Measurements from ENCODE around the gene SPATA1. TPM values are rescaled to one million over a fixed set of nuclear protein-coding genes. Genes with fewer than 3 reads are reported as not detected.
A peak's percentile ranks its signal among the peaks of the same experiment; 100 is the strongest.

Gene SPATA1
- total RNA-seq, 1 donor from 2014 or later: 0.96 TPM

DNA sequence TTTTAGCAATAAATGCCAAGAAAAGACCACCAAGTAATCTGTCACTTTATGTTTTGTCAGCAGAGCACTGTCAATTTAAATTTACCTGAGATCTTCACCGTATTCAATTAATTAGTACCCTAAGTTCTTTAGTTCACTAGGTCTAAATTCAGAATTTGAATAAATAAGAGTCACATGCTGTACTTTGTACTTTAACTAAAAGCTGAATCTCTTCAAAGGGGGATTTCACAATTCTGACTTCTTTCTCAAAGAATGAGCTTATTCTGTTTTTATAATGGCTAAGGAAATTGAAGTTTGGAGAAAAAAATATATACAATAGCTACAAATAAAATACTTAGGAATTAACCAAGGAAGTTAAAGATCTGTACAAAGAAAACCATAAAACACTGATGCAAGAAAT is 2.3 kb downstream of the SPATA1 start:
- no peak for DNase-seq (ENCODE audit: low spot score)

GRCh38 chr1:84509029-84509428 is 2.8 kb downstream of the SPATA1 start:
- DNase-seq (ENCODE audit: low spot score): no peak

GRCh38 chr1:84510165-84510564 is 4.0 kb downstream of the SPATA1 start:
- DNase-seq (ENCODE audit: low spot score): no peak

DNA sequence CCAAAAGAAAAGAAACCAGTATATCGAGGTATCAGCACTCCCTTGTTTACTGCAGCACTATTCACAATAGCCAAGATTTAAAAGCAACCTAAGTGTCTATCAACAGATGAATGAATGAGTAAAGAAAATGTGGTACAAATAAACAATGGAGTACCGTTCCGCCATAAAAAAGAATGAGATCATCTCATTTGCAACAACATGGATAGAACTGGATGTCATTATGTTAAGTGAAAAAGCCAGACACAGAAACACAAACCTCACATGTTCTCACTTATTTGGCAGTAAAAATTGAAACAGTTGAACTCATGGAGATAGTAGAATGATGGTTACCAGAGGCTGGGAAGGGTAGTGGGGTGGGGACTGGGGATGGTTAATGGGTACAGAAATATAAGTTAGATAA is 4.5 kb downstream of the SPATA1 start:
- DNase-seq (ENCODE audit: low spot score): no peak

DNA sequence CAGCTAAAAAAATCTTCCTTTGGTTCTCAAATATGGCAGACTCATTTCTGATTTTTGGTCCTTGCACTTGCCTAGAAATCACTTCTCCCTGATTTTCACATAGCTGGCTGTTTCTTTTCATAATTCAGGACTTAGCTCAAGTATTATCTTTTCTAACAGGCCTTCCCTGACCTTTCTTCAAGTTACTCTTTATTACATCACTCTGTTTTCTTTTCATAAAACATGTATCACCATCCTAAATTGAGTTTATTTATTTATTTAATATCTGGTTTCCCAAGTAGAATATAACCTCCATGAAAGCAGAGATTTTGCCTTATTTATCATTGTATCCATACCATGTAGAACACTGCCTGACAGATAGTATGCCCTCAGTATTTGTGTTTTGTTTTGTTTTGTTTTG is 18.4 kb downstream of the SPATA1 start:
- no peak for DNase-seq (ENCODE audit: low spot score)

DNA sequence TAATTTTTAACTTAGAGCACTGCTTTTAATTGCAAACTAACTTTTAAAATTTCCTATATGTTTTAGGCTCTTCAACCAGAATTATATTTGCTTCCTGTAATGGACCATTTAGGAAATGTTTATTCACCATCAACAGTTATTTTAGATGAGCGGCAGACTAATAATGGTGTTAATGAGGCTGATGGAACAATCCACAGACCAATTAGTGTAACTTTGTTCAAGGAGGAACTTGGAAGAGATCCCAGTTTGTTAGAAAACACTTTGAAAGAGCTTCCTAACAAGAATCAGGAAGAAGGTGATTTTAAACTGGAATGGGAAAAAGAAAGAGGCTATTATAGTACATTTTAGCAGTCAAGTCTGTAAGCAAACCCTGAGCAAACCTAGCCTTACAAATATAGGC is 19.6 kb downstream of the SPATA1 start:
- no peak for DNase-seq (ENCODE audit: low spot score)

GRCh38 chr1:84538599-84538998 is 32.4 kb downstream of the SPATA1 start:
- DNase-seq (ENCODE audit: low spot score): no peak

GRCh38 chr1:84539972-84540371 is 33.8 kb downstream of the SPATA1 start:
- no peak for DNase-seq (ENCODE audit: low spot score)

GRCh38 chr1:84540759-84541158 is 34.6 kb downstream of the SPATA1 start:
- no peak for DNase-seq (ENCODE audit: low spot score)

GRCh38 chr1:84541679-84542078 is 35.5 kb downstream of the SPATA1 start:
- DNase-seq (ENCODE audit: low spot score): no peak

DNA sequence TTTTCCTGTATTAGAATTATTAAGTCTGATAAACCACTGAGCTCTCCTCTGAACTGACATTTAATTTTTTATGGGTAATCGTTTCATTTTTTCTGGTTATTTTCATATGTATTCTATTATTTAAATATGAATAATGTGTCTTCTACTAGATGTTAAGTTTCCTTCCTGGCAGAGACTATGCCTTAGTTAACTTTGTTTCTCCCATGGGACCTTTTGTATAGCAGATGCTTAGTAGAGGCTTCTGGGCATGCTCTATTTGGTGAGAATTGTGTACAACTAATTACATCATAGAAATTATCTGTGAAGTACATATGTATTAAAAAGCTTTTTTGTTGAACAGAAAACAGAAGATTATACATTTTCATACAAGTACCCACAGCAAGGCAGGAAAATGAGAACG is 44.6 kb downstream of the SPATA1 start:
- DNase-seq (ENCODE audit: low spot score): no peak

GRCh38 chr1:84569216-84569615 is 63.0 kb downstream of the SPATA1 start:
- DNase-seq (ENCODE audit: low spot score): no peak

- no peak for DNase-seq (ENCODE audit: low spot score)
Observed at GRCh38 chr1:84570436-84571149, 64.4 kb downstream of the SPATA1 start.

DNA sequence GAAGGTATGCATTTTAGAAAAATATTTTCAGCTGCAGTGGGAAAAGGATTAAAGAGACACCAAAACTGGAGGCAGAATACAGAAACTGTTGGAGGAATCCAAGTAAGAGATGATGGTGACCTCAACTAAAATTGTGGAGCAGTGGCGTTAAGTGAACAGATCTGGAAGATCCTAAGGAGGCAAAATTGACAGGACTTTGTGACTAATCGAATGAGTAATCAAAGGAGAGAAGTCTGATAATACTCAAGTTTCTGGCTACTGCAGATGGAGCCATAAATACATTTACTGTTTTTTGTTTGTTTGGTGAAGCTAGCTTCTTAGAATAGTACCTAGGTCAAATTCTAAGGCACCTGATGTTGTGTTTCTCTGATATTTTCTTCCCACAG is 65.0 kb downstream of the SPATA1 start:
- no peak for DNase-seq (ENCODE audit: low spot score)

DNA sequence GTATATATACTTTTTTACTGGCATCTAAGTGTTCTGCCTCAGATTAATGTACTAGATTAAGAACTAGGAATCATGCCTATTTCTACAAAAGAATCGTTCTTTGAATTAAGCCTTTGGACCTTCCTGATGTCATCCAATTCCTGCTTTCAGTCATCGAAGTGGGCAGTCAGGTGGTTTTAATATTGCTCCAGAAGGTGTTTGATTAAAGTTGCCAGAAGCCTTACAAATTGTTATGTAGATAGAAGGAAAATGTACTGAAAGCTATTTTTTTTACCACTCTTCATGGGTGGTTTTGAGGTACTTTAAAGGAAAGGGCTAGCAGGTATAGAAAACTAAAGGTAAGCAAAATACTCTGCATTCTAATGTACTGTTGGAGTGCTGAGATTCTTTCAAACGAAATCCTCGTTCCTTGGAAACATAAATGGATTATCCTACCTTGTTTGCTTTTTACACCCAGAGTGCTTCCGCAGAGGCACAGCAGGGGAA is 67.3 kb downstream of the SPATA1 start:
- DNase-seq (ENCODE audit: low spot score): no peak

DNA sequence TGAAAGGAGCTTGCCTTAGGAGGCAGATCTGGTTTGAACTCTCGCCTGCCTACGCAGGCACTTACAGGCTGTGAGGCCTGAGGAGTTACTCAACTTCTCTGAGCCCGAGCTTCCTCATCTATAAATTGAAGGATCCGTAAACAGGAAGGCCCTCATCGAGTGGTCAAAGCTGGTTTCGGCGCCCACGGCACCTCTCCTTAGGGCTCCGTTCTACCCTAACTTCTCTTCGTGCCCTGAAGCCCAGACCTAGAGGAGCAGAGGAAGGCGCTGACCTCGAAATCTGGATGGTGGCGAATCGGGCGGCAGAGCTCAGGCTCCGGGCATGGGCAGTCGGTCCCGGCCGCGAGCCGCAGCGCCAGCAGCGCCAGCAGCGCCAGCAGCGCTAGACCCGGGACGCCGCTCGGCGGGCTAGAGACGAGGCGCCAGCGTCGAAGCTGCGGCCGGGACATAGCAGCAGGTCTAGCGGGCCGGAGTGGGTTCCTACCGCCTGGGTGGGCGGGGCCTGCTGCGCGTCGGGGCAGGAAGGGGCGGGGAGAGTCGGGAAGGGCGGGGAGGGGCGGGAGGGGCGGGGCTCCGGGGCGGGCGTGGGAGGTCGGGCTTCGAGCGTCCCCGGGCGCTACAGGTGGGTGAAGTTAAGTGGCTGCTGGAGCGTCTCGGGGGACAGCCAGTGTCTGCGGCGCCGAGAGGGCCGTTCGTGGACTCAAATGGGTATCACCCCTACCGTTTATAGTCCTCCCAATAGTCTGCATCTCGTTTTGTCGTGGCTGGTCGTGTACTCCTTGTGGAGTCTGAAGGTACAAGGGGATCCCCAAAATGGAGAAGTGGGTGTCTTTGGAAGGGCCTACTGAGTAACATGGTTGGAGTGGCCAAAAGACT is 68.0 kb downstream of the SPATA1 start, which contains the start of gene CTBS:
Gene CTBS (minus strand): TSS at position 474 of the 876 bp plus-strand sequence. CDS start 25 bp downstream, at position 449.
- DNase-seq (ENCODE audit: low spot score): peak; percentile 93

GRCh38 chr1:84574936-84575335 is 68.8 kb downstream of the SPATA1 start:
- DNase-seq (ENCODE audit: low spot score): no peak

GRCh38 chr1:84581648-84582047 is 75.5 kb downstream of the SPATA1 start:
- no peak for DNase-seq (ENCODE audit: low spot score)

DNA sequence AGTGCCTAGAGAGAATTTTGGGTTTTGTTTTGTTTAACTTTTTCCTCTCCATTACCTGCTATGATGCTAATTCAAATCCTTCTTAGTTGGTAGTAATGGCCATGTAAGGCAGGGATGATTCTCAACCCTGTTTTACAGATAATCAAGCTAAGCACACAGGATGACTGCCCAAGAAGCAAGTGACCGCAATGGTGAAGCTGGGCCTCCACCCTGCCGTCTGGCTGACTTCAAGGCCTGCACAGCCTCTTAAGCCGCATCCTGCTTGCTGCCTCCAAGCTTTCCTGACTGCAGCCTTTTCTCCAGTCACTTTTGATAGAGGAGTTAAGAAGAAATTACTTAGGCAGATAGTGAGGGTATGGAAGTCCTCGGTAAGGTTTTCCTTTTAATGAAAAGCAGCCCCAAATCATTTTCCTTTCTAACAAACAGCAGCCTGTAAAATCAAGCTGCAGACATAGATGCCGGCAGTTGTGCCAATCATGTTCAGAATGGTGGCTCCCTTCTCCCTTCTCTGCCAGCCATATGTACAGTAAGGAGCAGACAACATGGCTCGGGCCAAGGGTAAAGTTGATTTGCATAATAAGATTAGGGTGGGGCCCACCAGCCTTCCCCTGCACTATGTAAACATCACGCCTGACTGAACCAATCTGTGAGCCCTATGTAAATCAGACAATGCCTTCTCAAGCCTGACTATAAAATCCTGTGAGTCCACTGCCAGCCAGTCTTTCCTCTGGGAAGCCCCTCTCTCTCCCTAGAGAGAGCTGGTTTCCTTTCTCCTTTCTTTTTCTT is 76.8 kb downstream of the SPATA1 start:
- no peak for DNase-seq (ENCODE audit: low spot score)

GRCh38 chr1:84583648-84584047 is 77.5 kb downstream of the SPATA1 start:
- no peak for DNase-seq (ENCODE audit: low spot score)

DNA sequence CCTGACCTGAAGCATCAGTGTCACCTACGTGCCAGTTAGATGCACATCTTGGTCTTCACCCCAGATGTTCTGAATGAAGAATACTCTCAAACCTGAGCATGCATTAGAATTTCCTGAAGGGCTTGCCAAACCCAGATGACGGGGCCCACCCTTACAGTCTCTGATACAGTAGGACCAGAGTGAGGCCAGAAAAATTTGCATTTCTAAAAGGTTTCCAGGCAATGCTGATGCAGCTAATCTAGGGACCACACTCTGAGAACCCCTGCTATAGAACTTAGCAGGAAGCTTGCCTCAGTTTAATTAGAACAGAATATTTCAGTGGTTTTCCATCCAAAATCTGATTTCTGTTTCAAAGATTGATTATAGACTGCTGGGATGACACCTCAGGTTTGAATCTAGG is 77.9 kb downstream of the SPATA1 start:
- DNase-seq (ENCODE audit: low spot score): no peak

GRCh38 chr1:84585803-84586202 is 79.6 kb downstream of the SPATA1 start:
- no peak for DNase-seq (ENCODE audit: low spot score)
